ENCODE results near the gene CD3E.

The CD3E gene

GRCh38 chr11:118277312-118277711 lies 27.2 kb upstream of the CD3E start:
- DNase-seq (ENCODE audit: low read depth): peak; percentile 30
- TF ChIP-seq CTCF (IDR thresholded peaks at IDR 0.05; ENCODE audit: low read depth, low read length, missing control alignments): no peak

DNA sequence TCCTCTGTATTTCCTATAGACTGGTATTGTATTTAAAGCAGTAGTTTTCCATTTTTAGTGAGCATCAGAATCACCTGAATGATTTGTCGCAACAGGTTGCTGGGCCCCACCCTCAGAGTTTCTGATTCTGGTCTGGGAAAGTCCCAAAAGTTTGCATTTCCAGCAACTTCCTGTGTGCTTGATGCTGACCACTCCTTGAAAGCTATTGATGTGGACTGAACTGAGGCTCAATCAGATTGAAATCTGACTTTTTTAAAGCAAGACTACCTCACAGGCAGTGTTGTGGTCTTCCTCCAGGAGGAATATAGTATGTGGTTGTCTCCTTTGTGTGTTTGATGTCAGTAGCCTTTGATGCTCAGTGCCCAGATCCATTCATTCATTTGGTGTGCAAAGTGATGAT lies 23.2 kb upstream of the CD3E start:
- DNase-seq (ENCODE audit: low read depth): peak; percentile 29
- no peak overlapping the region for H3K4me3 ChIP-seq (ENCODE audit: low read depth, low read length)
- no peak for TF ChIP-seq CTCF (IDR thresholded peaks at IDR 0.05; ENCODE audit: low read depth, low read length, missing control alignments)

More at GRCh38 chr11:118277312-118277711, 27.2 kb upstream of the CD3E start:
- H3K4me3 ChIP-seq (ENCODE audit: low read depth, low read length): no peak overlapping the region

DNA sequence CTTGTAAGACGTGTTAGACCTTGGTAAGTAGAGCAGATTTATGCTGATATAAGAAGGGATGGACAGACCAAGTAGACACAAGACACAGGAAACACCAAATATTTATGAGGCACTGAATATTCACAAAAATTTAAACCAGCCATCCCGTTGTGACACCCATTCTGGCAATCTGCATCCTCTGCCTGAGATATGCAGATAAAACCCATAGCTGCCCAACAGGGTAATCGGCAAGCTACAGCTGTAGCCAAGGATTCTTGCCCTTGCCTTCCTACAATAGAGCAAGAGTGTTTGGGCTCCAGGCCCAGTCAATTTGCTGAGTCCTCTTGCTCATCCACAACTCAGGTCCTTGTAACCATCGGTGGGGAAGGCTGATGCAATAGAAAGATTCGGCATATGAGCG lies 21.9 kb upstream of the CD3E start:
- no peak for DNase-seq (ENCODE audit: low read depth)
- TF ChIP-seq CTCF (IDR thresholded peaks at IDR 0.05; ENCODE audit: low read depth, low read length, missing control alignments): no peak
- no peak overlapping the region for H3K4me3 ChIP-seq (ENCODE audit: low read depth, low read length)

GRCh38 chr11:118283037-118283636 lies 21.4 kb upstream of the CD3E start:
- DNase-seq (ENCODE audit: low read depth): no peak
- H3K4me3 ChIP-seq (ENCODE audit: low read depth, low read length): no peak overlapping the region
- TF ChIP-seq CTCF (IDR thresholded peaks at IDR 0.05; ENCODE audit: low read depth, low read length, missing control alignments): no peak

DNA sequence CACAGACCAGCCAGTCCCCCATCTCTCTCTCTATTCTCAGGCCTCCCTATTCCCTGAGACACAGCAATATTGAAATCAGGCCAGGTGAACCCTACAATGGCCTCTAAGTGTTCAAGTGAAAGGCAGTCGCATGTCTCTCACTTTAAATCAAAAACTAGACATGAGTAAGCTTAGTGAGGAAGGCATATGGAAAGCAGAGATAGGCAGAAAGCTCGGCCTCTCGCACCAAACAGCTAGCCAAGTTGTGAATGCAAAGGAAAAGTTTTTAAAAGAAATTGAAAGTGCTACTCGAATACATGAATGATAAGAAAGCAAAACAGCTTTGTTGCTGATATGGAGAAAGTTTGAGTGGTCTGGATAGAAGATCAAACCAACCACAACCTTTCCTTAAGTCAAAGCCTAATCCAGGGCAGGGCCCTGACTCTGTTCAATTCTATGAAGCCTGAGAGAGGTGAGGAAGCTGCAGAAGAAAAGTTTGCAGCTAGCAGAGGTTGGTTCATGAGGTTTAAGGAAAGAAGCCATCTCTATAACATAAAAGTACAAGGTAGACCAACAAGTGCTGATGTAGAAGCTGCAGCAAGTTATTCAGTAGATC lies 20.7 kb upstream of the CD3E start:
- no peak for TF ChIP-seq CTCF (IDR thresholded peaks at IDR 0.05; ENCODE audit: low read depth, low read length, missing control alignments)
- no peak overlapping the region for H3K4me3 ChIP-seq (ENCODE audit: low read depth, low read length)
- DNase-seq (ENCODE audit: low read depth): no peak

- DNase-seq (ENCODE audit: low read depth): no peak
- no peak overlapping the region for H3K4me3 ChIP-seq (ENCODE audit: low read depth, low read length)
- no peak for TF ChIP-seq CTCF (IDR thresholded peaks at IDR 0.05; ENCODE audit: low read depth, low read length, missing control alignments)
Measured at GRCh38 chr11:118286545-118286944, 18.0 kb upstream of the CD3E start.

- TF ChIP-seq CTCF (IDR thresholded peaks at IDR 0.05; ENCODE audit: low read depth, low read length, missing control alignments): no peak
- H3K4me3 ChIP-seq (ENCODE audit: low read depth, low read length): no peak overlapping the region
- no peak for DNase-seq (ENCODE audit: low read depth)
Measured at GRCh38 chr11:118287006-118287405, 17.5 kb upstream of the CD3E start.

Measured in GM12864 (cell line).